ENCODE results near the gene ERCC8. TPM values are rescaled to one million over a fixed set of nuclear protein-coding genes. Genes with fewer than 3 reads are reported as not detected.

ERCC8 gene
- total RNA-seq, 2 experiments from 2014 or later: 7.8 to 9.1 TPM

- peak; percentile 30 for DNase-seq
- Mint-ChIP-seq H3K4me3 (no peak overlapping the region), H3K4me1 (ENCODE audit: low read depth) (peaks cover 6% of the 10 kb centered on the region), H3K9me3 (no peaks in the 10 kb centered on the region), H3K27ac (no peak overlapping the region), H3K27me3 (ENCODE audit: low read depth) (no peaks in the 10 kb centered on the region), H3K36me3 (ENCODE audit: low read depth) (peaks cover 4% of the 10 kb centered on the region)
- intact Hi-C loops (cut with micrococcal nuclease): no loop called here
- CTCF ChIA-PET: no interaction called here
These were observed 15.7 kb upstream of the ERCC8 start for GRCh38 chr5:60960591-60960990.

GRCh38 chr5:60959156-60959555 lies 14.3 kb upstream of the ERCC8 start:
- Mint-ChIP-seq H3K4me1 (ENCODE audit: low read depth) (peaks cover 6% of the 10 kb centered on the region), H3K27me3 (ENCODE audit: low read depth) (no peaks in the 10 kb centered on the region), H3K36me3 (ENCODE audit: low read depth) (peaks cover 4% of the 10 kb centered on the region), H3K27ac (no peak overlapping the region), H3K4me3 (no peak overlapping the region), H3K9me3 (peaks cover 7% of the 10 kb centered on the region)
- CTCF ChIA-PET: interaction anchor here (0.6 to 2.0 kb wide), 14 partner anchors 10 to 1106 kb away, joined by 3 to 16 read pairs (median 3); partner anchors contain the start of gene DEPDC1B
- DNase-seq: no peak
- intact Hi-C loops (cut with micrococcal nuclease): loop anchor here (1.0 to 5.0 kb wide), 4 partner anchors 13 to 699 kb away; partner anchors contain the start of genes ERCC8 and NDUFAF2

- Mint-ChIP-seq H3K27me3 (ENCODE audit: low read depth) (no peaks in the 10 kb centered on the region), H3K27ac (no peak overlapping the region), H3K4me3 (no peak overlapping the region), H3K9me3 (peaks cover 7% of the 10 kb centered on the region), H3K4me1 (ENCODE audit: low read depth) (peaks cover 6% of the 10 kb centered on the region), H3K36me3 (ENCODE audit: low read depth) (peaks cover 4% of the 10 kb centered on the region)
- DNase-seq: no peak
- intact Hi-C loops (cut with micrococcal nuclease): loop anchor here (1.0 to 5.0 kb wide), 4 partner anchors 13 to 700 kb away; partner anchors contain the start of genes ERCC8 and NDUFAF2
- CTCF ChIA-PET: interaction anchor here (0.7 to 2.0 kb wide), 9 partner anchors 11 to 849 kb away, joined by 3 to 16 read pairs (median 3); partner anchors contain the start of gene DEPDC1B
These were observed 13.8 kb upstream of the ERCC8 start for GRCh38 chr5:60958712-60959111.

GRCh38 chr5:60958088-60958487 lies 13.2 kb upstream of the ERCC8 start:
- no peaks in the 10 kb centered on the region for H3K27me3 Mint-ChIP-seq (ENCODE audit: low read depth)
- H3K4me3 Mint-ChIP-seq: no peak overlapping the region
- CTCF ChIA-PET: interaction anchor here (1.2 to 2.0 kb wide), 5 partner anchors 11 to 701 kb away, joined by 3 to 16 read pairs (median 3); no protein-coding TSS in a partner anchor
- H3K36me3 Mint-ChIP-seq (ENCODE audit: low read depth): peaks cover 4% of the 10 kb centered on the region
- intact Hi-C loops (cut with micrococcal nuclease): loop anchor here (5.0 kb wide), 1 partner anchor 94 kb away; no protein-coding TSS in a partner anchor
- no peak for DNase-seq
- no peak overlapping the region for H3K27ac Mint-ChIP-seq
- peaks cover 8% of the 10 kb centered on the region for H3K4me1 Mint-ChIP-seq (ENCODE audit: low read depth)
- H3K9me3 Mint-ChIP-seq: peaks cover 7% of the 10 kb centered on the region

- CTCF ChIA-PET: no interaction called here
- Mint-ChIP-seq H3K36me3 (ENCODE audit: low read depth) (peaks cover 7% of the 10 kb centered on the region), H3K4me1 (ENCODE audit: low read depth) (peaks cover 9% of the 10 kb centered on the region), H3K4me3 (no peak overlapping the region), H3K27ac (no peak overlapping the region), H3K27me3 (ENCODE audit: low read depth) (no peaks in the 10 kb centered on the region), H3K9me3 (peaks cover 7% of the 10 kb centered on the region)
- intact Hi-C loops (cut with micrococcal nuclease): loop anchor here (5.0 kb wide), 1 partner anchor 97 kb away; no protein-coding TSS in a partner anchor
- DNase-seq: no peak
These were observed 10.4 kb upstream of the ERCC8 start for GRCh38 chr5:60955239-60955638.

GRCh38 chr5:60948738-60949137 lies 3.9 kb upstream of the ERCC8 start:
- H3K36me3 Mint-ChIP-seq (ENCODE audit: low read depth): peaks cover 11% of the 10 kb centered on the region
- intact Hi-C loops (cut with micrococcal nuclease): loop anchor here (5.0 kb wide), 3 partner anchors 271 to 1136 kb away; no protein-coding TSS in a partner anchor

GRCh38 chr5:60945813-60946187 lies 930 bp upstream of the ERCC8 start:
- peak; percentile 43 for DNase-seq
- peaks cover 26% of the 10 kb centered on the region for H3K4me1 Mint-ChIP-seq (ENCODE audit: low read depth)
- H3K36me3 Mint-ChIP-seq (ENCODE audit: low read depth): peaks cover 10% of the 10 kb centered on the region
- CTCF ChIA-PET: interaction anchor here (0.7 to 1.4 kb wide), 3 partner anchors 63 to 246 kb away, joined by 3 to 4 read pairs (median 3); partner anchors contain the start of gene DEPDC1B
- no peaks in the 10 kb centered on the region for H3K9me3 Mint-ChIP-seq
- no peaks in the 10 kb centered on the region for H3K27me3 Mint-ChIP-seq (ENCODE audit: low read depth)
- peak overlapping the region; percentile 62 for H3K27ac Mint-ChIP-seq
- intact Hi-C loops (cut with micrococcal nuclease): loop anchor here (1.0 to 5.0 kb wide), 10 partner anchors 14 to 1459 kb away; partner anchors contain the start of genes DEPDC1B, SMIM15 and ZSWIM6
- H3K4me3 Mint-ChIP-seq: no peak overlapping the region

More at GRCh38 chr5:60948738-60949137, 3.9 kb upstream of the ERCC8 start:
- Mint-ChIP-seq H3K27me3 (ENCODE audit: low read depth) (no peaks in the 10 kb centered on the region), H3K4me3 (no peak overlapping the region), H3K4me1 (ENCODE audit: low read depth) (peaks cover 27% of the 10 kb centered on the region), H3K9me3 (no peaks in the 10 kb centered on the region), H3K27ac (no peak overlapping the region)
- no peak for DNase-seq
- CTCF ChIA-PET: no interaction called here

GRCh38 chr5:60943624-60944023 lies 1.2 kb downstream of the ERCC8 start:
- Mint-ChIP-seq H3K4me1 (ENCODE audit: low read depth) (peaks cover 17% of the 10 kb centered on the region), H3K9me3 (no peaks in the 10 kb centered on the region), H3K36me3 (ENCODE audit: low read depth) (peaks cover 5% of the 10 kb centered on the region), H3K27ac (no peak overlapping the region), H3K27me3 (ENCODE audit: low read depth) (no peaks in the 10 kb centered on the region), H3K4me3 (no peak overlapping the region)
- intact Hi-C loops (cut with micrococcal nuclease): no loop called here
- no peak for DNase-seq
- CTCF ChIA-PET: no interaction called here

- H3K4me3 Mint-ChIP-seq: no peak overlapping the region
- DNase-seq: no peak
- H3K27ac Mint-ChIP-seq: no peak overlapping the region
- no peaks in the 10 kb centered on the region for H3K9me3 Mint-ChIP-seq
- H3K36me3 Mint-ChIP-seq (ENCODE audit: low read depth): peaks cover 11% of the 10 kb centered on the region
- CTCF ChIA-PET: interaction anchor here (1.4 kb wide), 1 partner anchor 11 kb away, joined by 3 read pairs; no protein-coding TSS in a partner anchor
- intact Hi-C loops (cut with micrococcal nuclease): no loop called here
- no peaks in the 10 kb centered on the region for H3K27me3 Mint-ChIP-seq (ENCODE audit: low read depth)
- H3K4me1 Mint-ChIP-seq (ENCODE audit: low read depth): no peaks in the 10 kb centered on the region
These were observed 15.8 kb downstream of the ERCC8 start for GRCh38 chr5:60929024-60929423.

GRCh38 chr5:60927450-60927849 lies 17.4 kb downstream of the ERCC8 start:
- H3K4me1 Mint-ChIP-seq (ENCODE audit: low read depth): no peaks in the 10 kb centered on the region
- intact Hi-C loops (cut with micrococcal nuclease): no loop called here
- CTCF ChIA-PET: interaction anchor here (0.6 kb wide), 2 partner anchors 613 to 1516 kb away, joined by 3 to 4 read pairs; no protein-coding TSS in a partner anchor
- H3K27ac Mint-ChIP-seq: no peak overlapping the region
- H3K36me3 Mint-ChIP-seq (ENCODE audit: low read depth): peaks cover 11% of the 10 kb centered on the region
- no peaks in the 10 kb centered on the region for H3K9me3 Mint-ChIP-seq
- no peak overlapping the region for H3K4me3 Mint-ChIP-seq
- no peaks in the 10 kb centered on the region for H3K27me3 Mint-ChIP-seq (ENCODE audit: low read depth)
- DNase-seq: no peak

GRCh38 chr5:60918466-60918865 lies 26.4 kb downstream of the ERCC8 start:
- no peak for DNase-seq
- intact Hi-C loops (cut with micrococcal nuclease): no loop called here
- CTCF ChIA-PET: interaction anchor here (0.5 kb wide), 1 partner anchor 1225 kb away, joined by 5 read pairs; no protein-coding TSS in a partner anchor
- peaks cover 5% of the 10 kb centered on the region for H3K9me3 Mint-ChIP-seq
- H3K4me3 Mint-ChIP-seq: no peak overlapping the region
- H3K27me3 Mint-ChIP-seq (ENCODE audit: low read depth): no peaks in the 10 kb centered on the region
- H3K27ac Mint-ChIP-seq: no peak overlapping the region
- H3K4me1 Mint-ChIP-seq (ENCODE audit: low read depth): no peaks in the 10 kb centered on the region
- H3K36me3 Mint-ChIP-seq (ENCODE audit: low read depth): peaks cover 49% of the 10 kb centered on the region

- Mint-ChIP-seq H3K27ac (no peak overlapping the region), H3K9me3 (peaks cover 6% of the 10 kb centered on the region), H3K36me3 (ENCODE audit: low read depth) (peaks cover 56% of the 10 kb centered on the region), H3K4me1 (ENCODE audit: low read depth) (no peaks in the 10 kb centered on the region), H3K4me3 (no peak overlapping the region), H3K27me3 (ENCODE audit: low read depth) (no peaks in the 10 kb centered on the region)
- CTCF ChIA-PET: interaction anchor here (0.7 kb wide), 1 partner anchor 272 kb away, joined by 3 read pairs; no protein-coding TSS in a partner anchor
- intact Hi-C loops (cut with micrococcal nuclease): no loop called here
- no peak for DNase-seq
These were observed 28.2 kb downstream of the ERCC8 start for GRCh38 chr5:60916646-60917045.

GRCh38 chr5:60903356-60903755 lies 41.5 kb downstream of the ERCC8 start:
- no peak for DNase-seq
- H3K9me3 Mint-ChIP-seq: no peaks in the 10 kb centered on the region
- peaks cover 20% of the 10 kb centered on the region for H3K36me3 Mint-ChIP-seq (ENCODE audit: low read depth)
- no peaks in the 10 kb centered on the region for H3K27me3 Mint-ChIP-seq (ENCODE audit: low read depth)
- H3K27ac Mint-ChIP-seq: no peak overlapping the region
- intact Hi-C loops (cut with micrococcal nuclease): no loop called here
- CTCF ChIA-PET: no interaction called here
- H3K4me3 Mint-ChIP-seq: no peak overlapping the region
- H3K4me1 Mint-ChIP-seq (ENCODE audit: low read depth): no peaks in the 10 kb centered on the region

All from activated naive CD4-positive, alpha-beta T cell treated with anti-CD3 and anti-CD28 coated beads for 36 hours (primary cell).